Raji (cell line): ENCODE results near the gene SNRPD3.

Experiments used
- POLR2A ChIP-seq: IDR thresholded peaks from 2 replicates; pipeline ENCODE4 v1.6.1; 2011; ENCODE audit warnings: low read depth, low read length, control low read depth; ENCODE audit not compliant: insufficient read depth

Gene SNRPD3

DNA sequence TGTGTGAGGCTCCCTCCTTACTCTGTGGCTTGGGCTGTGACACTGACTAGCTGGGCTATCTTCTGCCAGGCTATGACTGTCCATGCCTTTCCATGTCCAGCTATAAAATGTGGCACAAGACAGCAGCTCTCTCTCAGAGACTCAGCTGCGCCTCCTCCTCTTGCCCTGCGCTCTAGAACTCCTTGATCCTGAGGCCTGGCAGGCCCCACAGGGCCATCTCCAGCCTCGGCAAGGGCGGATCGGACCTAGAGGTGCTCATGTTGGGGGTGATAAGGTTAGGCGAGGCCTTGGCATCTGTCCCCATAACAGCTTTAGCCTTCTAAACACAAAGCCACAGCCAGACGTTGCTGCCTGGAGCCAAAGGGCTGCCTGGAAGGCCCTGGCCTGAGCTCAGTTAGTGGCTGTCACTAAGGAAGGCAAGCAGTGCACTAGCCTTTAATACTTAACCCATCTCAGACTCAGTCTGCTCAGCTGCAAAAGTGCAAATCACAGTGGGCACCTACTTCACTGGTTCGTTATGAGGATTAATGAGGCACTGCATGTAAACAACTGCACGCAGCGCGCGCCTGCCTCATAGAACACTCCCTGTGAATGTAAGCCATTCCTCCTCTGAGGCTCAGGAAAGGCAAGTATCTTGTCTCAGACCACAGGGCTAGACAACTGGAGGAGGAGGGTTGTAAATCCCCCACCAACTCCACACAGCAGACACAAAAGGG is 2.0 kb upstream of the SNRPD3 start:
- peak; percentile 34; the same call in 1 of the 2 replicates for TF ChIP-seq POLR2A

DNA sequence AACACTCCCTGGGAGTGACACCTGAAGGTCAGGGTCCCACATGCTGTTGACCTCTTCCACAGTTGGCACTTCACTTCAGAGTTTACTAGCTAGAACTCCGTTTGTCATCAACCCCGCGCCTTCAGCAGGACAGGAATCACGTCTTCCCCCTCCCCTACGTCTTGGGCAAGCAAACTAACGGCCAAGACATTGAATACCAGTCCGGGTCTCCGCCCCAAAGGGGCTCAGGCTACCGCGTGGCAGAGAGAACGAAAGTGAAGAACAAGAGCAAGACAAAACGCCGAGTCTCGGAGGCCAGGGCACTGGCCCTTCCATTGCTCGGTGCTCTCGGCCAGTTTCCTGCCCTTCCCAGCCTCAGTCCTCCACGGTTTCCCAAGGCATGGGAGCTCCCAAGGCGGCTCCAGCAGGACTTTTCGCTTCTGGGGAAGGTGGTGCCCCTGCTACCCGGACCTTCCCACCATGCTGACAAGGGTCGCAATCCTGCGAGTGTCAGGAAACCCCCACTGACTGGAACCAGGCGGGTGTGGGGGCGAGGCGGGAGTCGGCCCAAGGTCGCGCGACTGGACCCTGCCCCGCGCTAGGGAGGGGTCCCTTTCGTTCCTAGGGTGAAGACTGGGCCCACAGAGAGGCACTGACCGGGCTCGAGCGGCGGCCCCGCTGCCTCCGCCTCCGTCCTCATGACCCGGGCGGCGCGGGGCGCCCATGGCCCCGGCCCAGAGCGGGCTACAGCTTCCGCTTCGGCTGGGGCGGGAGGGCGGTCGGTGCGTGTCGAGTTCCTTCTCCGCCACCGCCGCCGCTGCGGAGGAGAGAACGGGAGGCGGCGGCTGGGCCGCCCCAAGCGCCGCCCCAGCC is 1.3 kb upstream of the SNRPD3 start, which contains the start of gene GUCD1:
GUCD1 (minus strand) TSS at position 826 of the 852 bp plus-strand sequence; CDS start at position 679, 147 bp downstream.
- TF ChIP-seq POLR2A: peak; percentile 59

DNA sequence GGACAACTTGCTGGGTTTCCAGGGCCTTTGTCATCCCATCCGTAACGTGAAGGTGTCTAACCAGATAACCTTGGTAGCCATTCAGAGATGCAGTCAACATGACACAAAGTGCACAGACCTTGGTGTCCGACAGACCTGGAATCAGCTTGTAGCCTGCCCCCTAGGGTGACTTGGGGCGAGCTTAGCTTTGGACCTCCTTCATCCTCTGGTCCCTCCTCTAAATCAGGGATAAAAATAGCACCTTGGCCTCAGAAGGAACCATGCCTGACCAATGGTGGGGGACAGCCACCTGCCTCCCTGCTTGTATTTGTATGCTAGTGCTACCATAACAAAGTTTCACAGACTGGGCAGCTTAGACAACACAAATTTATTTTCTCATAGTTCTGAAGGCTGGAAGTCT is 3.7 kb downstream of the SNRPD3 start:
- no peak for TF ChIP-seq POLR2A

DNA sequence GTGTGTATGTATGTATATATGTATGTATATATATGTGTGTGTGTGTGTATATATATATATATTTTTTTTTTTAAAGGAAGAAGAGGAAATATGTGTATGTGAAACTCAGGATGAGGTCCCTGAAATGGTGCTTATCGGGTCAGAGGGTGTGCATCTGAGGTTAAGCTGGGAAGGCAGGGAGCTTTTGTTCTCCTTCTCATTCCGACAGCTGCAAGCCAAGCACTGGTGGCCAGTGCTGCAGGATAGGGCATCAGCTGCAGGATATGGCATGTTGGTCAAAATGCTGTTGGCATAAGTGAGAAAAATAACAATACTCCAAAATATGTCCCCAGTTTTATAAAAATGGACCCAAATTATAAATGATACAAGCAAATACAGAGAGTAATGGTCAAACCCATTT is 7.4 kb downstream of the SNRPD3 start:
- no peak for TF ChIP-seq POLR2A

DNA sequence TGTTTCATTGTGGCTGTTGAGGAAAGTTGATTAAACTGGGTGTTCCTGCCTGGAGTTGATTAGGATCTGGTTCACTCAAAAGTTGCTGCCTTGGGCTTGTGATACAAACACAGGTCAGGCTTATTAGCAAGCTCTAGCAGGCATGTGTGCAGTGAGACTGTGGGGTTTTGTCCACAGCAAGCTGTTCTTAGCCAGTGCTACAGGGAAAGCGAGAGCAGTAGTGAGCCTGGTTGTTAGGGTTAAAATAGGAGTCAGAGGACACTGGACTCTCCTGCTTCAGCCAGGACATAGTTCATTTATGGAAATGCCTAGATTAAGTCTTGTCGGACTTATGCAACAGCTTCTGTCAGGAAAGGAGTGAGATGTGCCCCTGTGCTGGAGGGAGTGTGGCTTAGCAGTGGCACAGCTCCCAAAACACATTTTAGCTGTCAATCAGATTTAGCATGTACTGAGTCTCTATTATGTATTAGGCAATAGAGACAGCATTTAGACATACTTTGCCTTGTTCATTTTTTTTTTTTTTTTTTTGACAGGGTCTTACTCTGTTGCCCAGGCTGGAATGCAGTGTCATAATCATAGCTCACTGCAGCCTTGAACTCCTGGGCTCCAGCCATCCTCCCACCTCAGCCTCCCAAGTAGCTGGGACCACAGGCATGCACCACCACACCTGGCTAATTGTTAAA is 8.7 kb downstream of the SNRPD3 start:
- no peak for TF ChIP-seq POLR2A

DNA sequence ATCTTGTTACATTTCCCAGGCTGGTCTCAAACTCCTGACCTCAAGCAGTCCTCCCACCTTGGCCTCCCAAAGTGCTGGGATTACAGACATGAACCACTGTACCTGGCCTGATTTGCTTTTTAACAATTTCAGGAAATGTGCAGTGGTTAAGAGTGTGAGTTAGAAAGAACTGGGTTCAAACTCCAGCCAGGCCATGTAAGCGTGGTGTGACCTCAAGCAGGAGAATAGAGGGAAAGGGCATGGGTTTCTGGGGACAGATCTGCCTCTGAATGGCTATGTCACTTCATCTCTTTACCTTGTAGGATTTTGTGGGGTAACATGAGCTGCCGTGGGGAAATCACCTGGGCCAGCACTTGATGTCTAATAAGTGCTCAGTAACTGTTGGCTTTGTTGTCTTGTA is 9.3 kb downstream of the SNRPD3 start:
- TF ChIP-seq POLR2A: no peak

DNA sequence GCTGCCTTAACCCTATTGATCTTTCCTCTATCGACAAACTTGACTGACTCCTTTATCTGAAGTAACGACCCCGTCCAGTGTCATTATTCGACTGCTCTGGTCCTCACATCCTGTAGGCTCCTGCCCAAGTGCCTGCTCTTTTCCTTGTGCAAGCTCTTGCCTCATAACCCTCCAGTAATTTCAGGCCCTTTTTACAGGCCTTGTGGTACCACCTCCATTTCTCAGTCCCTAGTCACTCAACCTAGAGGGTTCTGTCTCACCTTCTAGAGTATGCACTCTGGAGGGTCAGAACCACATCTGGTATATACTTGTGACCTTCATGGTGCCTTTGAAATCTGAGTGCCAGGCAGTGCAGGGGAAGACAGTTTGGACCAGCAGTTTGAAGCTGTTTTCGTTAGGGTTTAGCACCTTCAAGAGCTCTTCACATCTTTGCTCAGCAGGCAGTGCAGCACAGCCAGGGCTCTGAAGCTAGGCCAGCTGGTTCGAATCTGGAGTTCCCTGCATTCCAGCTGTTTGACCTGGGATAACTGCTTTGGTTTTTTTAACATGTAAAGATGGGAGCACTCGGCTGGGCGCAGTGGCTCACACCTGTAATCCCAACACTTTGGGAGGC is 11.2 kb downstream of the SNRPD3 start:
- no peak for TF ChIP-seq POLR2A

DNA sequence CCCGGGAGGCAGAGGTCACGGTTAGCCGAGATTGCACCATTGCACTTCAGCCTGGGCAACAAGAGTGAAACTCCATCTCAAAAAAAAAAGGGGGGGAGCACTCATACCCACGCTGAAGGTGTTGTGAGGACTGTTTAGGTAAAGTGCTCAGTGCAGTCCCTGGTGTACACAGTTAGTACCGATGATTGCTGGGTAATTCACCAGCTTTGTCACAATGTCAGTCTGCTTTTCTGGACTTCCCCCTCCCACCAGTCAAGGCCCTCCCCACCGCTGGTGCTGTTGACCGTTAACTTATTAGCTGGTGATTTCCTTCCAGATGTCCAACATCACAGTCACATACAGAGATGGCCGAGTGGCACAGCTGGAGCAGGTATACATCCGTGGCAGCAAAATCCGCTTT is 11.9 kb downstream of the SNRPD3 start:
- TF ChIP-seq POLR2A: no peak

DNA sequence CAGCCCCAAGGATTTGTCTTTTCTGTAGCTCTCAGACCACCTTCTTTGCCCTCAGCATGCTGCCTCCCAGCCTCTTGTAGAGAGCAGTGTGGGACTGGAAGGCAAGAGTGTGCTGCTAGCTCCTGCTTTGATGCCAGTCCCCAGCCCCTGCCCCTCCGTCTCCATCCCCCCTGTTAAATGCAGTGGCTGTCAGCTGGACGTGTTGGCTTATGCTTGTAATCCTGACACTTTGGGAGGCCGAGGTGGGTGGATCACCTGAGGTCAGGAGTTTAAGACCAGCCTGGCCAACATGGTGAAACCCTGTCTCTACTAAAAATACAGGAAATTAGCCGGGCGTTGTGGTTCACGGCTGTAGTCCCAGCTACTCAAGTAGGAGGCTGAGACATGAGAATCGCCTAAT is 15.5 kb downstream of the SNRPD3 start:
- no peak for TF ChIP-seq POLR2A

DNA sequence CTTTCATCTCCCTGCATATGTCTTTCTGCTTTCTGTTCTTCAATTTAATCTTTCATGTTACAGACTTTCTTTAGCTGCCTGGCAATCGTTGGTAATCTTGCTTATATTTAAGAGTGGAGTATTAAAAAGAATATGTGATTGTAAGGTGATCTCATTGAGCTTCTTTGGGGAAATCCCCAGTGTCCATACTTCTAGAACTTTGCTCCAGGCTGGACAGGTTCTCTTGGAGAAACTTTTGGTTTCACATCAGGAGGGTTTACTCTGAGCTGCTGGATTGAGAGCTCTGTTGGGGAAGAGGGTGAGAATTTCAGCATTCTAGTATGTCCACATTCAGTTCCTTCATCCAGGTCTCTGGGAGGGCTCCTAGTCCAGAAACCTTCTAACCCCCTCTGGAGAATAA is 21.0 kb downstream of the SNRPD3 start:
- TF ChIP-seq POLR2A: no peak

DNA sequence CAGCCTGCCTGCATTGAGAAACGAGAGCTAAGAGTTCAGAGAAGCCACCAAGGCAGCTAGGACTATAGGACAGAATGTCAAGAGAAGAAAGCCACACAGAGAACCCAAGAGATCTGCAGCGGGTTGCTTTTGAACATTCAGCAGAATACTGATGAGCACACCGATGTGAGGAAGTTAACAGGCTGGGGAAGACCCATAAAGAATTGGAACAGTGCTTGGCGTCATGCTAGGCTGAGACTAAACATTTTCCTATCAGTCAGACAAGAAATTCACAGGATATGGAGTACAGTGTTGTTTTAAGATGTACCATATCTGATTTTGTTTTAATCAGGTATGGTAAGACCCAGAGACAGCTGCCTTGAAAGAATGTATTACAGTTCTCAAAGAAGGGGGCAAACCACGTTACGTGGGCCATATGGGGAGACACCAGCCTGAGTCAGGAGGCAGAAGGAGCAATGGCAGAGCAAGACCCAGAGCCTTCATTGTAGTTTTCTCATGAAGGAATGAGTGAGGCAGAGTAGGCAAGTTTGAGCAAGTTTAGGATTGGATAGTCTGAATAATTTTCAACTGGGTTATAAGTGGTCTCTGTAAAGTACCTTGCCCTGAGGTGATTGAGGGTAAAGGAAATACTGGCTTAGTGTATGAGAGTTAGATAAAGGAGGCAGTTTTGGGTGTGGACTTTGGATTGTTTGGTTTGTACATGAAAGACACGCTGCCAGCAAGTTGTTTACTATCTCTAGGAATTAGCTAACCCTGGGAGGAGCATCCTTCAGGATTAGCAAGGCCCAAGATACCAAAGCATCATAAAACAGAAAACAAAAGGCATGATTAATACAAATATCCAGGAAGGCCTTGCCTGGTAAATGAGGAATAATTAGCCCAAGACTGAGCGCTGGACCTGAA is 22.8 kb downstream of the SNRPD3 start:
- no peak for TF ChIP-seq POLR2A

DNA sequence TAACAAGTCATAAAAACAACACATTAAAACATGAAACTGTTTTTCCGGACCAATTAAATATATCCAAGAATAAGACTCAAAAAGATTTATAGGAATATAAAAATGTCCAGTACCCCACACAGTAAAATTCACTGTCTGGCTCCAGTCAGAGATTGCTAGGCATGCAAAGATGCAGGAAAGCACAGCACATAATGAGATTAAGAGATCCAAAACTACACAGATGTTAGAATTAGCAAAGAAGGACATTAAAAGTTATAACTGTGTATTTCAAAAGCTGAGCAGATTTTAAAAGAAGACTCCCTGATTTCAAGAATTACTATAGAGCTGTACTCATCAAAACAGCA is 23.4 kb downstream of the SNRPD3 start:
- no peak for TF ChIP-seq POLR2A

DNA sequence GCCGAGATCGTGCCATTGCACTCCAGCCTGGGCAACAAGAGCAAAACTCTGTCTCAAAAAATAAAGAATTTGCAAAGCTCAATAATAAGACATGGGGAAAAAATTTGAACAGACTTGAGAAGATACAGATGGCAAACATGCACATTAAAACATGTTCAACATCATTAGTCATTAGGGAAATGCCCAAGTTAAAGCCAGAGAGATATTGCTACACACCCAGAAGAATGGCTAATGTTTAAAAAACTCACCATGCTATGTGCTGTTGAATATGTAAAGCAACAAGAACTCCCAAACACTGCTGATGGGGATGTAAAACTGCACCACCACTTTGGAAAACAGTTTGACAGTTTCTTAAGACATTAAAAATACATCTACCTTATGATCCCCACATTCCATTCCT is 24.5 kb downstream of the SNRPD3 start:
- no peak for TF ChIP-seq POLR2A

DNA sequence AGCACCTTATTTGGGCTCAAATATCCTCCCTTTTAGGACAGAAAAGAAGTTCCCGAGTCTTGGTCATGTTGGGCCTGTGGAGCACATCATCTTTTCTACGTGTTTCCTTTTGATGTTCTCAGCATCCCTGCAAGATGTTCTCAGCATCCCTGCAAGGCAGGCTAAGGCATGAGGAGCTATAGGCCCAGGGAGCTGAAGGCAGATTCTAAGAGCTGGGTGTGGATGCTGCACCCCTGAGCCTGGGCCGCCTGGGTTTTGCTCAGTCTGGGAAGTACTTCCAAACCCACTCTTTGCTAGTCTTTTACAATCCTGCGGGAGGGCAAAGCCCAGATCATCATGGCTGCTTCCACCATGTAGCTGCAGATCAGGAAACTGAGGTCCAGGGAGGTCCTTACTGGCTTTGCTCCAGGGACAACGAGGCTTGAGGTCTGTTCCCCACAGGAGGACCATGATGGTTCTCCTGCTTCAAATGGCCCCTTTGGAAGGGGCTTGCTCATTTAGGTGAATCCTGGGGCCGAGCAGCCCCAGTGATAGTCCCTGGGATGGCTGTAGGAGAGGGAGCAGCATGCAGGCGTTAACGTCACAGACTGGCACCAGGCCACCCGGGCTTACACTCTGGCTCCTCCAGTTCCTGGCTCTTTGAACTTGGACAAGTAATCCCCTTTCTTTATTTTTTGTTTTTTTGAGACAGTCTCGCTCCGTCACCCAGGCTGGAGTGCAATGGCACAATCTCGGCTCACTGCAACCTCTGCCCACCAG is 26.4 kb downstream of the SNRPD3 start:
- no peak for TF ChIP-seq POLR2A
